Fibroblast of mammary gland (primary cell): ENCODE measurements around the gene FAM81B.

Source experiments
- DNase-seq: peaks from one replicate; pipeline ENCODE4 v3.0.0-alpha.2; 2010; ENCODE audit warnings: low read depth
- H3K4me3 ChIP-seq: 2 replicates; pipeline ENCODE4 v1.5.1; 2011; ENCODE audit warnings: low read depth, mild to moderate bottlenecking, low read length, moderate library complexity; ENCODE audit not compliant: control insufficient read depth
- CTCF ChIP-seq: conservative IDR thresholded peaks from 2 replicates; pipeline ENCODE4 v1.5.1; 2011; ENCODE audit warnings: low read depth, low read length, inconsistent platforms; ENCODE audit not compliant: control insufficient read depth, insufficient read depth

The FAM81B gene

DNA sequence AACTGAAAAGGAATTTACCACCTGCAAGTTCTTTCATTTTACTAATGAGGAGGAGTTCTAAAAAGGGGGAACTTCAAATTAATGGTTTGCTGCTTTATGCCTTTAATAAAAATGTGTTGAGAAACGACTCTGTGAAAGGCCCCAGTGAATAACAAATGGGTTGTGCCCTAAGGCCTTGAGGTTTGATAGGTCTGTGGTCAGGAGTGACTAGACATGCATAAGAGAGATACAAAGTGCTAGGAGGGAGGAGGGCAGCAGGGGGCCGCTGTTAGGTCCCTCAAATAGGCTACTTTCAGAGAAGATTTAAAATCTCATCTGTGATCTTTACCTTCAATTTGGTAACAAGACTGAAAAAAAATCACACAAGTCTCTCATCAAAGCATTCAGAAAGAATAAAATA lies 58.3 kb downstream of the FAM81B start:
- DNase-seq, result no peak
- TF ChIP-seq CTCF, result no peak

GRCh38 chr5:95454536-95454935 lies 63.4 kb downstream of the FAM81B start:
- no peak for TF ChIP-seq CTCF
- no peak overlapping the region for H3K4me3 ChIP-seq

More for the DNA sequence above, 58.3 kb downstream of the FAM81B start:
- no peak overlapping the region for H3K4me3 ChIP-seq

GRCh38 chr5:95460665-95461064 lies 69.5 kb downstream of the FAM81B start:
- no peak for TF ChIP-seq CTCF
- H3K4me3 ChIP-seq, result no peak overlapping the region
- no peak for DNase-seq

More at GRCh38 chr5:95454536-95454935, 63.4 kb downstream of the FAM81B start:
- DNase-seq, result no peak

GRCh38 chr5:95471487-95471886 lies 80.3 kb downstream of the FAM81B start:
- DNase-seq, result no peak
- H3K4me3 ChIP-seq, result no peak overlapping the region
- TF ChIP-seq CTCF, result no peak

GRCh38 chr5:95471942-95472341 lies 80.8 kb downstream of the FAM81B start:
- TF ChIP-seq CTCF, result peak; percentile 6
- DNase-seq, result peak; percentile 41
- no peak overlapping the region for H3K4me3 ChIP-seq

GRCh38 chr5:95484421-95484820 lies 93.3 kb downstream of the FAM81B start:
- H3K4me3 ChIP-seq, result no peak overlapping the region
- no peak for DNase-seq
- TF ChIP-seq CTCF, result no peak

DNA sequence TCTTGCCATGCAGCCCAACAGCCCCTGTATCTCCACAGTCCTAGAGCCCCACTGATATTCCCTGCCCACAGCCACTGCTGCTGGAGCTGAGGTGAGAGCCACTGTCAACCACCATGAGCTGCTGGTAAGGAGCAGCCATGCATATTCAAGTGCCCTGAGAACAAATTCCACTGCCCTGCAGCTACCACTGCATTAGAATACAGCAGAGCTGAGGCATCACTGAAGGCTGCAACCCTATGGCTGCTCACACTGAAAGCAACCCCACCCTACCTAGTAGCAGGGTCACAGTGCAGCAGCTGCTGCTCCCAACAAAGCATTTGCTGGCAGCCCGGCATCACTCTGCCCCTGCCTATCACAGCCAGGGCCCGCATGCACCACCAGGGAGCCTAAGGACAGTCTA lies 95.0 kb downstream of the FAM81B start:
- TF ChIP-seq CTCF, result no peak

More for the DNA sequence above, 95.0 kb downstream of the FAM81B start:
- no peak overlapping the region for H3K4me3 ChIP-seq
- DNase-seq, result no peak
